KMS-11 (cell line): ENCODE measurements around the gene CKMT2.

Source experiments
- H2AFZ ChIP-seq: fragments of 200-600 bp; sonication (generic); 2 replicates; pipeline ENCODE4 v1.6.1; 2016; ENCODE audit warnings: antibody characterized with exemption, mixed run types, low read depth
- H3K27ac ChIP-seq: fragments of 200-600 bp; sonication (generic); 2 replicates; pipeline ENCODE4 v1.6.1; 2016; ENCODE audit warnings: mild to moderate bottlenecking, mixed run types
- H3K27me3 ChIP-seq: fragments of 200-600 bp; sonication (generic); 2 replicates; pipeline ENCODE4 v1.6.1; 2017; ENCODE audit warnings: mild to moderate bottlenecking, low read depth, mixed run types, moderate library complexity; ENCODE audit not compliant: insufficient read depth
- H3K36me3 ChIP-seq: fragments of 200-600 bp; sonication (generic); 2 replicates; pipeline ENCODE4 v1.6.1; 2017; ENCODE audit warnings: mild to moderate bottlenecking, mixed run types; ENCODE audit not compliant: insufficient read depth
- H3K4me1 ChIP-seq: fragments of 200-600 bp; sonication (generic); 2 replicates; pipeline ENCODE4 v1.6.1; 2016; ENCODE audit warnings: mild to moderate bottlenecking, low read depth, mixed run types; ENCODE audit not compliant: poor library complexity, severe bottlenecking
- H3K4me2 ChIP-seq: fragments of 200-600 bp; sonication (generic); 2 replicates; pipeline ENCODE4 v1.7.0; 2016; ENCODE audit warnings: mild to moderate bottlenecking, mixed run types
- H3K4me3 ChIP-seq: fragments of 200-600 bp; sonication (generic); IDR thresholded peaks from 2 replicates; pipeline ENCODE4 v1.6.1; 2017; ENCODE audit warnings: low read depth, low read length, mixed read lengths; ENCODE audit not compliant: insufficient read depth
- H3K79me2 ChIP-seq: fragments of 200-600 bp; sonication (generic); 2 replicates; pipeline ENCODE4 v1.6.1; 2016; ENCODE audit warnings: low read depth, mixed run types; ENCODE audit not compliant: insufficient read depth
- H3K9ac ChIP-seq: fragments of 200-600 bp; sonication (generic); 2 replicates; pipeline ENCODE4 v1.6.1; 2016; ENCODE audit warnings: mild to moderate bottlenecking, mixed run types
- H4K20me1 ChIP-seq: fragments of 200-600 bp; sonication (generic); 2 replicates; pipeline ENCODE4 v1.6.1; 2016; ENCODE audit warnings: mild to moderate bottlenecking, mixed run types; ENCODE audit not compliant: insufficient read depth
- CTCF ChIP-seq: fragments of 200-600 bp; sonication (generic); conservative IDR thresholded peaks from 2 replicates; pipeline ENCODE4 v1.6.1; 2017; ENCODE audit warnings: low read depth, mild to moderate bottlenecking, antibody characterized with exemption, low read length, moderate library complexity, mixed read lengths

Gene CKMT2

GRCh38 chr5:81232464-81233079 is 550 bp upstream of the CKMT2 start:
- H2AFZ ChIP-seq, result no peak overlapping the region
- no peak overlapping the region for H3K9ac ChIP-seq
- H4K20me1 ChIP-seq, result no peaks in the 10 kb centered on the region
- no peaks in the 10 kb centered on the region for H3K27me3 ChIP-seq
- H3K36me3 ChIP-seq, result no peaks in the 10 kb centered on the region
- no peaks in the 10 kb centered on the region for H3K79me2 ChIP-seq
- no peak for TF ChIP-seq CTCF
- no peak overlapping the region for H3K4me2 ChIP-seq
- H3K27ac ChIP-seq, result no peak overlapping the region
- H3K4me1 ChIP-seq, result no peaks in the 10 kb centered on the region
- no peak overlapping the region for H3K4me3 ChIP-seq

DNA sequence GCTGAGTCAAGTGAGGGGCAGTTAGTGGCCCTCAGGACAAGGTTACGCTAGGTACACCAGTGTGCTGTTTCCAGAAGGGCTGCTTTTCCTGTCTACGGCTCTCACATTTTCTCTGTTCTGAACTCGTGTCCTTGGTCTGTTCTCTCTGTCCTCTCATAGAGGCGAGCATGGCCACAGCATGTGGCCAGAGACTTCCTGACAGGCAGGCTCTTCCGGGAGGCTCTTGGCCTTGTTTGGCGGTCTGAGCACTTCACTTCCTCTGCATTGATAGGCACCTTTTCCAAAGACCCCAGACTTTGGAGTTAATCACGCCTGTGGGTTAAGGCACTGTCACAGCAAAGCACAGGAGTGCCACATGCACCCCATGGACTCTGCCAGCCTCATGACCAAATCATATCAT is 1.2 kb downstream of the CKMT2 start:
- no peak for TF ChIP-seq CTCF
- Histone ChIP-seq H2AFZ (no peak overlapping the region), H3K79me2 (no peaks in the 10 kb centered on the region), H3K36me3 (no peaks in the 10 kb centered on the region), H3K4me1 (no peaks in the 10 kb centered on the region), H3K27ac (no peak overlapping the region), H3K27me3 (no peaks in the 10 kb centered on the region), H3K4me3 (no peak overlapping the region), H3K4me2 (no peak overlapping the region), H4K20me1 (no peaks in the 10 kb centered on the region), H3K9ac (no peak overlapping the region)

DNA sequence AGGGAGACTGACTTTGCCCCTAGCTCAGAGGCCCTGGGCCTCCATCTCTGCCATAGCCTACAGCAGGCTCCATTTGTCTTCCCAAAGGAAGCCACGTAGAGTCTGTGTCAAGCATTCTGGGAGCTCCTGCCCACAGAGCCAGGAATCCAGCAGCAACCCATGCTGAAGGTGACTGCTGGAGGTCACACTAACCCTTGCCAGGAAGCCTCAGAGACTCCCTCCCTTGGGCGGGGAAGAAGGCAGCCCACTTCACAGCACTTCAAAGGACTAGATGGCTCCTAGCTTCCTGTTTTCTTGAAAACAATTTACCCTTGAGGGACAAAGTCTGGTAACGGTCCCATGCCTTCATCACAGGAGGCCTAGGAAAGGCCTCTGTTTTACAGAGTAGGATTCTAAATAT is 1.7 kb downstream of the CKMT2 start:
- TF ChIP-seq CTCF, result no peak
- no peak overlapping the region for H3K9ac ChIP-seq
- no peak overlapping the region for H3K4me3 ChIP-seq
- no peak overlapping the region for H3K27ac ChIP-seq
- no peaks in the 10 kb centered on the region for H3K27me3 ChIP-seq
- H3K36me3 ChIP-seq, result no peaks in the 10 kb centered on the region
- H3K4me2 ChIP-seq, result no peak overlapping the region
- H4K20me1 ChIP-seq, result no peaks in the 10 kb centered on the region
- no peaks in the 10 kb centered on the region for H3K79me2 ChIP-seq
- H2AFZ ChIP-seq, result no peak overlapping the region
- H3K4me1 ChIP-seq, result no peaks in the 10 kb centered on the region

DNA sequence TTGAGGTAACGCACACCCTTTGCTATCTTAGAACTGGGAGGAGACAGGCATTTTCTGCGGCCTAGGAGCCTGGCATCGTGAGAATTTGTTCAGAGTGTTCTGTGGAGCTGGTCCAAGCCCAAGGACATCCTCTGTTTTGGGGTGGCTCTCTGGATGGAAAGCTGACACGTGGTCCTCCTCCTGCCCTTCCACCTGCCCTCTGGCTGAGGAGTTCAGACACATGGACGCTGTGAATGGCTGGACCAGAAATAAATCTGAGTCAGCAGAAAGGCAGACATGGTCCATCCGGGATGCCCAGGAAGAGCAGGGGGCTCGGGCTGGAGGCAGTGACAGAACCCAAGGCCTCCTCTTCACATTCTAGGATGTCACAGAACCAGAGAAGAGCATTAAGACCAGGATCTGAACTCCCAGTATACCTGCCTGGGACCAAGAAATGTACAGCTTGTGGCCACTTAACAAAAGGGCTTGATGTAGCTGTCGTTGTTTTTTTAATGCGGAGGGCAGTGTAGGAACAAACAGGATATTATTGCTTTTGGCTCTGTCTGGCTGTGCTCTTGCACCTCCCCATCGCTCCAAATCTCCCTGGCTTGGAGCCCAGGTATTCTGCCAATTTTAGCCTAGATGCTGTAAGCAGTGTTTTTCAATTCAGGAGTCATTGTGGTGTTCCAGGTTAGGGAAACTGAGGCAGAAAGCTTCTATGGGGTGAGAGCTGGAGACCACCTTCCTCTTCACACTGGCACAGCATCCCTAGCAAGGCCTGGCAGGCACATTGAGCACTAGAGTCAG is 2.4 kb downstream of the CKMT2 start:
- no peaks in the 10 kb centered on the region for H3K4me1 ChIP-seq
- no peak overlapping the region for H3K4me2 ChIP-seq
- no peaks in the 10 kb centered on the region for H3K27me3 ChIP-seq
- H3K36me3 ChIP-seq, result no peaks in the 10 kb centered on the region
- H2AFZ ChIP-seq, result no peak overlapping the region
- TF ChIP-seq CTCF, result no peak
- no peaks in the 10 kb centered on the region for H4K20me1 ChIP-seq
- H3K9ac ChIP-seq, result no peak overlapping the region
- no peak overlapping the region for H3K27ac ChIP-seq
- H3K4me3 ChIP-seq, result no peak overlapping the region
- no peaks in the 10 kb centered on the region for H3K79me2 ChIP-seq
